Sciatic nerve (tissue), 2 donors: ENCODE results near the gene ATP6V0A4. TPM values are rescaled to one million over a fixed set of nuclear protein-coding genes. Genes with fewer than 3 reads are reported as not detected.
"Not testable (repeated sequence)": the region's sequence is repeated elsewhere in the genome, so short reads cannot be mapped to it uniquely, and the experiment has no call there.

Source experiments
- ATAC-seq: fragments of 200-7000 bp; cut with Tn5 transposase; one replicate; pipeline ENCODE4 v1.9.1; 2020; ENCODE audit warnings: mild to moderate bottlenecking, moderate library complexity
- DNase-seq: peaks from one replicate; pipeline ENCODE4 v3.0.0-alpha.2; 2020; ENCODE audit warnings: low spot score
- intact Hi-C: fragments of 100-400 bp; cut with DNase I; formaldehyde crosslinking; loops from one replicate; pipeline ENCODE4 v1.14.2; 2022
- total RNA-seq: library from RNA; stranded (reverse); fragmentation: NEBNext Ultra II Directional; extraction: Animal tissue kit (Norgen Biotek cat#: 25700); gene quantifications from one replicate; pipeline ENCODE4 v1.2.1, GENCODE V29; 2021
- donor health status: DM: no; HTN: no; CAD: no.
- donor health status: DM: no; HTN: no; CAD: no.

ATP6V0A4 gene
- total RNA-seq, 1 donor from 2014 or later, result not detected

GRCh38 chr7:138811327-138811726 is 13.3 kb upstream of the ATP6V0A4 start:
- intact Hi-C loops, ATAC-seq, DNase-seq: not testable (repeated sequence)

GRCh38 chr7:138809346-138809745 is 11.3 kb upstream of the ATP6V0A4 start:
- ATAC-seq (no peak), DNase-seq (no peak)
- intact Hi-C loops, result loop anchor here (5.0 kb wide), 1 partner anchor 507 kb away; no protein-coding TSS in a partner anchor

DNA sequence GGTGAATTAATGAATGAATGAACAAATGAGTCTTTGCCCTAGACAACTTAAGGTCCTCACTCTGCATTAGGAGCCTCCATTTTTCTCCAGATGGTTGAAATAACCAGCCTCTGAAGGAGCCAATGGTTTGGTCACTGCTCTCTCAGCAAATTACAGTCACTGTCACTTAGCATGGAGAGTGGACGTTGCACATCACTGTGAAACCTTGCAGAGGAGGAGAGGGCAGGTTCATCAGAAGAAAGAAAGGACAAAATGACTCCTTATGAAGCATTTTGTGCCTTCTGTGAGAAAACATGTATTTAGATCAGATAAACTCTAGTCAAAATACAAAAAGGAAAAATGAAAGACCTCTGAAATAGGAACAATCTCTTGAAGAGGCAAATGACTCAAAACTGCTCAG is 6.6 kb upstream of the ATP6V0A4 start:
- intact Hi-C loops, result loop anchor here (5.0 kb wide), 1 partner anchor 502 kb away; no protein-coding TSS in a partner anchor
- DNase-seq, result no peak
- ATAC-seq, result no peak

DNA sequence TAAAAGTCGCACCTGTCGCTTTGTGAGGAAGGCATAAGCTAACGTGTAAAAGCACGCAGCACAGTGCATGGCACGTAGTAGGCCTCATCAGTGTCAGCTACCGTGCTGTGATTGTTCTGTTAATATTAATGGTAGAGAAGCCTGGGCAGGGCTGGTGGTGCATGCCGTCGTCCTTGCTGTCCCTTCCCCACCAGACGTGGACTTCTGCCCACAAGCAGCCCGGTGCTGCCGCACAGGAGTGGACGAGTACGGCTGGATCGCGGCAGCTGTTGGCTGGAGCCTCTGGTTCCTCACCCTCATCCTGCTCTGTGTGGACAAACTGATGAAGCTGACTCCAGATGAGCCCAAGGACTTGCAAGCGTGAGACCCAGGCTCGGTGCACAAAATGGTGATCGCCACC is 4.7 kb upstream of the ATP6V0A4 start:
- no peak for ATAC-seq
- intact Hi-C loops, result no loop called here
- DNase-seq, result no peak

- DNase-seq (no peak), ATAC-seq (no peak)
- intact Hi-C loops, result no loop called here
Measured at GRCh38 chr7:138801256-138801655, 3.3 kb upstream of the ATP6V0A4 start.

DNA sequence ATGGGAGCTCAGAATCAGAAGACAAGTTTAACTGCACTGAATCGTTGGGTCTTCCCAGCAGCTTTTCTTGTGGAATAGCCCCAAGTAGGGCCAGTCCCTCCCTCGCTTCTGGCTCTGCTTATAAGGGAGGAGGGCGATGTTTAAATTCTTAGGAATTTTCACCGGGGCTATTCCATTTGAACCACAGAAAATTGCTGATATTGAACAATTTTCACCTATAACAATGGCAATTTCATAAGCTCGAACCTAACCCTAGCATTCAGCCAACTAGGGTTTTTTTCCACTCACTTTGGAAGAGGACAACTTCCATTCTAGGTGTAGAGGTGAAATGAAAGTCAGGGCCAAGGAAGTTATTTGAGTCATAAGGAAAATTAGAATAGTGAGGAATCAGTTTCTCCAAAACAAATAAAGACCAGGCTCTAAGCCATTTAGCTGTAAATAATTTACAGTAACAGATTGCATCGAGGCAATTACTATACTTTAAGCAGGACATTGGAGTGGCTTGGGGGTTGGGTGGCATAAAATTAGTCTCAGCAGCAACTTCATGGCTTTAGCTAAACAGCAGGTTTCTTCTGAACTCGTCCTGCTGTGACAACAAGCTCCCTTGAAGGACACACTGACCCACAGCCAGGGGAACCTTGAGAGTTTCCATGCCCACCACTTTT is 1.5 kb upstream of the ATP6V0A4 start:
- intact Hi-C loops, result no loop called here
- ATAC-seq, result no peak
- DNase-seq, result no peak

DNA sequence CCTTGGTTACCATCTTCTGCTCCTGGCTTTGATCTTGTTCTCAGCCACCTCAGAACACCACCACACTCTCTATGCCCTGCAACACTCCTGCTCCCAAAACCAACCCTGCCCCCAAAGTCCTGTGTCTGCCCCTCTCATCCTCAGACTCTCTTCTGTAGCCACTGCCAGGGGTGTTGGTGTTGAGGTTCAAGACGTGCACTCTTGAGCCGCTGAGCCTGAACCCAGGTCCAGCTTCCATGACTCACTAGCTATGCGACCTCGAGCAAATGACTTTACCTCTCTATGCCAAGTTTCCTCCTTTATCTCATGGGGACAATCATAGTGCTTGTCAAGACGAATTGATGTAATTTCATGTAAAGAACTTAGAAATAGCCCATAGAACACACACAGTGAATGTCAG is 840 bp upstream of the ATP6V0A4 start:
- ATAC-seq (no peak), DNase-seq (no peak)
- intact Hi-C loops, result no loop called here

GRCh38 chr7:138797046-138797445 is 950 bp downstream of the ATP6V0A4 start:
- intact Hi-C loops, DNase-seq, ATAC-seq: not testable (repeated sequence)

DNA sequence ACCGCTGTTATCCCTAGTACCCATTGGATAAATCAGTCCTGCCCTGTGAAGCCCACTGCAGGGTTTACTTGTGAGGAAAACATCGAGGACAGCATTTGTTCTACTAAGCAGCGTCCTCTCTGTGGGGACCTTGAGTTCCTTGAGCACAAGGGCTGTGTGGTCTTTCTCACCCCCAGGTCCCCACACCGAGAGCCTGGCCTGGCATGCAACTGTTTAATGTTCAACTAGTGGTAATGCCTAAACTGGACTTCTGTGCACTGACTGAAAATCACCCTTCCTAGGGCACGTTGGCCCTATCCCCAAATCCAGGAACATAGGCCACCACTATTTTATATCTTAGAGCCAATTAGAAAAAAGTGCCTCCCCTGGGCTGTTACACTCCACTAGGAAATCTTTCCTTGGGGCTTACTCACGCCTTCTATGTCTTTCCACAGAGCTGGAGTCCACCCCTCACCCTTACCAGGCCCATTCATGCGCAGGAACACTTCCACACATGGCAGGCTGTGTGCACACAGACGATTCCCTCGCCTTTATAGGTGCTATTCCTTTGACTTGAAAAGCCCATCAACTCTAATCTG is 1.9 kb downstream of the ATP6V0A4 start:
- intact Hi-C loops, result no loop called here
- no peak for ATAC-seq
- no peak for DNase-seq

GRCh38 chr7:138785587-138786437 is 12.2 kb downstream of the ATP6V0A4 start:
- no peak for ATAC-seq
- DNase-seq, result no peak
- intact Hi-C loops, result no loop called here

DNA sequence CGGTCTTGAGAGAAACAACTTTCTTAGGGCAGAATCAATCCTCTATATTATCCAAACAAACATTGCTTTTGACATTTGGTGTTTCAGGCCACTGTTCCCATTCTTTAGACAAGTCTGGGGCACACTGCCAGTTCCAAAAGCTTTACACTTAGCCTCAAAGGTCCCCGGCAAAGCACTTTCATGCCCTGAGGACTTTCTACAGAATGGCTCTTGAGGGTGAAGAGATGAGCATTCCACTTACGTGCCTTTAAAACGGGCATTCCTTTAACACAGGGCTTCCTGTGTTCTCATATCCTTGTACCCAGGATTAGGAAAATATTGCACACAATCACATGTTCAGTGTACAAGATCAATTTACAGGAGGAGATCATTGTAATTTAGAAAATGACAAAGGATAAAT is 13.3 kb downstream of the ATP6V0A4 start:
- ATAC-seq, result no peak
- intact Hi-C loops, result no loop called here
- DNase-seq, result no peak

DNA sequence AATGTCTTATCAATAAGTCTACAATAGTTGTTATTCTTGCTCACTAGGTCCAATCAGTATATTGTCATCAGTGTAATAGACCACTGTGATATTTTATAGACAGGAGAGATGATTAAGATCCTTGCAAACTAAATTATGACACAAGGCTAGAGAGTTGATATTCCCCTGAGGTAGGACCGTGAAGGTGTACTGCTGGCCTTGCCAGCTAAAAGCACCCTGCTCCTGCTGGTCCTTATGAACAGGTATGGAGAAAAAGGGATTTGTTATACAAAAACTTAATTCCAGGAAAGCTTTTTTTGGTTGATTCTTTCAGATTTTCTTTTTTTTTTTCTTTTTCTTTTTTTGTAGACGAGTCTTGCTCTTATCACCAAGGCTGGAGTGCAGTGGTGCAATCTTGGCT is 17.0 kb downstream of the ATP6V0A4 start:
- ATAC-seq (no peak), DNase-seq (no peak)
- intact Hi-C loops, result no loop called here

DNA sequence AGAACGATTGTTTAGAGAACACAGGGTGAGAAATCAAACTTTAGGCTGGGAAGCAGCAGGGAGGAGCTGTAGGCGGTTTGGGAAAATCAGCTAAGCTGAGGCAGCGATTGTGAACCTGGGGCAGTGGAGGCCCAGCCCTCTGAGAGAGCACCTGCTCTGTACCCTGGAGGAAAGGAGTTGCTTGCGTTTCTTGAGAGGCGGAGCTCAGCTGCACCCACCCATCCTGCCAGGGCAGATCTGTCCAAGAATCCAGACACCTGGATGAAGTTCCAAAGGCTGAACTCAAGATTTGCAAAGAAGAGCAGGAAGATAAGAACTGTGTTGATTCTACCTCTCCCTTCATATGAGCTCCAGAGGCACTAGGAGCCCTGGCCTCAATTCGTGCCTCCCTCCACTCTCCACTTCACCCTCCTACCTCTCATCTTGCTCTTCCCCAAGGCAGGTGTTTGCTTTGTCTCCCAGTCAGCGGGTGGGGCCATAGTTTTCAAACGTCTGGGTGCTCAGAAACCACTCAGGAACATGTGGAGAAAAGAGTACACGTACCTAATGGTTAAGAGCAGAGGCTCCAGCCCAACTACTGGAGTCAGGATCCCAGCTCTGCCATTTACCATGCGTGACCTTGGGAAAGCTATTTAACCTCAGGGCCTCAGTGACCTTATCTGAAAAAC is 21.7 kb downstream of the ATP6V0A4 start:
- DNase-seq (no peak), ATAC-seq (no peak)
- intact Hi-C loops, result no loop called here

- intact Hi-C loops, result no loop called here
- ATAC-seq, result no peak
- DNase-seq, result no peak
Measured at GRCh38 chr7:138773817-138774216, 24.2 kb downstream of the ATP6V0A4 start.

- no peak for ATAC-seq
- no peak for DNase-seq
- intact Hi-C loops, result no loop called here
Measured at GRCh38 chr7:138773176-138773575, 24.8 kb downstream of the ATP6V0A4 start.

GRCh38 chr7:138770904-138771303 is 27.1 kb downstream of the ATP6V0A4 start:
- no peak for DNase-seq
- intact Hi-C loops, result no loop called here
- ATAC-seq, result no peak

- DNase-seq (no peak), ATAC-seq (no peak)
- intact Hi-C loops, result no loop called here
Measured at GRCh38 chr7:138768241-138768640, 29.8 kb downstream of the ATP6V0A4 start.

GRCh38 chr7:138756591-138757242 is 41.3 kb downstream of the ATP6V0A4 start:
- intact Hi-C loops, result no loop called here
- ATAC-seq, result no peak
- no peak for DNase-seq
